ENCODE results near the gene ATP5MC2. TPM values are rescaled to one million over a fixed set of nuclear protein-coding genes. Genes with fewer than 3 reads are reported as not detected.

ATP5MC2 gene
- total RNA-seq, 1 experiment from 2014 or later: 304 TPM

- ATAC-seq: no peak
- Histone ChIP-seq H4K20me1 (ENCODE audit: insufficient read depth) (no peaks in the 10 kb centered on the region), H3K36me3 (ENCODE audit: control insufficient read depth in 1 of 2, insufficient read depth in 2 of 2, low read length in 2 of 2) (no peaks in the 10 kb centered on the region), H3K9me3 (ENCODE audit: control insufficient read depth in 1 of 2, insufficient read depth in 1 of 2, low read depth in 1 of 2, low read length in 2 of 2) (no peaks in the 10 kb centered on the region), H3K27ac (ENCODE audit: low read depth, low read length) (no peak overlapping the region), H3K79me2 (ENCODE audit: insufficient read depth, low read length) (no peaks in the 10 kb centered on the region), H3K9me2 (ENCODE audit: insufficient read depth) (no peaks in the 10 kb centered on the region), H3K4me2 (ENCODE audit: low read length) (no peak overlapping the region), H3K9ac (ENCODE audit: low read length) (no peak overlapping the region), H3K4me1 (ENCODE audit: control insufficient read depth in 1 of 2, insufficient read depth in 2 of 2, low read length in 2 of 2) (no peaks in the 10 kb centered on the region), H3K4me3 (replicated peaks in 1 of 2; ENCODE audit: low read depth in 1 of 2, low read length in 2 of 2) (no peak overlapping the region), H2AFZ (ENCODE audit: low read depth, low read length, poor library complexity, severe bottlenecking) (no peak overlapping the region), H3K27me3 (ENCODE audit: insufficient read depth, low read length) (no peaks in the 10 kb centered on the region)
- RAD21 ChIA-PET (ENCODE audit: low non-redundant PET in 1 of 2, low total read pairs in 2 of 2, uncharacterized antibody in 2 of 2, unreplicated experiment in 2 of 2): no interaction called here
- no peak for DNase-seq (ENCODE audit: low read depth, low spot score)
- TF ChIP-seq POLR2AphosphoS5 (IDR thresholded peaks at IDR 0.05; ENCODE audit: low read depth, low read length) (no peak), SIN3A (IDR thresholded peaks at IDR 0.05; ENCODE audit: low read depth) (no peak), EZH2 (IDR thresholded peaks at IDR 0.05) (no peak), REST (IDR thresholded peaks at IDR 0.05; ENCODE audit: low read depth) (no peak), EGR1 (IDR thresholded peaks at IDR 0.05; ENCODE audit: low read depth) (no peak), SP1 (IDR thresholded peaks at IDR 0.05; ENCODE audit: low read depth) (no peak), EZH2phosphoT487 (IDR thresholded peaks at IDR 0.05; ENCODE audit: borderline replicate concordance) (no peak), ZNF274 (IDR thresholded peaks at IDR 0.05; ENCODE audit: low read depth, low read length) (no peak), YY1 (IDR thresholded peaks at IDR 0.05; ENCODE audit: extremely low read depth, insufficient replicate concordance, low read depth, low read length) (no peak), CTCF (IDR thresholded peaks at IDR 0.05 in 2 of 3, conservative IDR thresholded peaks at IDR 0.05 in 1 of 3; ENCODE audit: borderline replicate concordance in 1 of 3, insufficient read depth in 1 of 3, low read depth in 2 of 3, low read length in 2 of 3) (no peak), ZFX (IDR thresholded peaks at IDR 0.05) (no peak)
- TF ChIP-seq, protein P1, sequence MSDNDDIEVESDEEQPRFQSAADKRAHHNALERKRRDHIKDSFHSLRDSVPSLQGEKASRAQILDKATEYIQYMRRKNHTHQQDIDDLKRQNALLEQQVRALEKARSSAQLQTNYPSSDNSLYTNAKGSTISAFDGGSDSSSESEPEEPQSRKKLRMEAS (IDR thresholded peaks at IDR 0.05): no peak
- CTCF ChIA-PET: interaction anchor here (2.3 kb wide), 1 partner anchor 9 kb away, joined by 10 read pairs; the partner anchor contains the start of gene ATP5MC2
- BruUV-seq (replicated peaks): no TSS peak
- POLR2A ChIA-PET: no interaction called here
- intact Hi-C loops (cut with micrococcal nuclease): no loop called here
Observed at GRCh38 chr12:53684654-53685220, 8.9 kb upstream of the ATP5MC2 start.

Data from HCT116 (cell line).